Subcutaneous adipose tissue (tissue), 4 donors: ENCODE results near the gene MRPL51. TPM values are rescaled to one million over a fixed set of nuclear protein-coding genes. Genes with fewer than 3 reads are reported as not detected.

Experiments
- total RNA-seq, 4 donors: library from RNA; depleted of rRNA; stranded (reverse); fragments of >200 nt; gene quantifications; one replicate each; pipeline ENCODE4 v1.1.0, GENCODE V29; 2016
- TF ChIP-seq, protein P1 (sequence below): fragments of 450-650 bp; IDR thresholded peaks from one replicate; pipeline ENCODE4 v1.5.1; 2016; ENCODE audit warnings: low read depth, mild to moderate bottlenecking, control low read depth, antibody characterized with exemption, moderate library complexity

Gene MRPL51
- total RNA-seq, 4 donors from 2014 or later, result 65.6 to 99.1 (median 68.2) TPM

DNA sequence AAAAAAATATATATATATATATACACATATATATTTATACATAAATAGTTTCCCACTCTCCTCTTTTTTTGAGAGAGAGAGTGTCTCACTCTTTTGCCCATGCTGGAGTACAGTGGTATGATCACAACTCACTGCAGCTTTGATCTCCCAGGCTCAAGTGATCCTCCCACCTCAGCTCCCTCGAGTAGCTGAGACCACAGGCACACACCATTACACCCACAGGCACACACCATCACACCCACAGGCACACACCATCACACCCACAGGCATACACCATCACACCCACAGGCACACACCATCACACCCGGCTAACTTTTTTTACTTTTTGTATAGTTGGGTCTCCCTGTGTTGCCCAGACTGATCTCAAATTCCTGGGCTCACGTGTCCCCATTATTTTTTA is 27.1 kb upstream of the MRPL51 start:
- TF ChIP-seq, protein P1, sequence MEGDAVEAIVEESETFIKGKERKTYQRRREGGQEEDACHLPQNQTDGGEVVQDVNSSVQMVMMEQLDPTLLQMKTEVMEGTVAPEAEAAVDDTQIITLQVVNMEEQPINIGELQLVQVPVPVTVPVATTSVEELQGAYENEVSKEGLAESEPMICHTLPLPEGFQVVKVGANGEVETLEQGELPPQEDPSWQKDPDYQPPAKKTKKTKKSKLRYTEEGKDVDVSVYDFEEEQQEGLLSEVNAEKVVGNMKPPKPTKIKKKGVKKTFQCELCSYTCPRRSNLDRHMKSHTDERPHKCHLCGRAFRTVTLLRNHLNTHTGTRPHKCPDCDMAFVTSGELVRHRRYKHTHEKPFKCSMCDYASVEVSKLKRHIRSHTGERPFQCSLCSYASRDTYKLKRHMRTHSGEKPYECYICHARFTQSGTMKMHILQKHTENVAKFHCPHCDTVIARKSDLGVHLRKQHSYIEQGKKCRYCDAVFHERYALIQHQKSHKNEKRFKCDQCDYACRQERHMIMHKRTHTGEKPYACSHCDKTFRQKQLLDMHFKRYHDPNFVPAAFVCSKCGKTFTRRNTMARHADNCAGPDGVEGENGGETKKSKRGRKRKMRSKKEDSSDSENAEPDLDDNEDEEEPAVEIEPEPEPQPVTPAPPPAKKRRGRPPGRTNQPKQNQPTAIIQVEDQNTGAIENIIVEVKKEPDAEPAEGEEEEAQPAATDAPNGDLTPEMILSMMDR, result no peak

DNA sequence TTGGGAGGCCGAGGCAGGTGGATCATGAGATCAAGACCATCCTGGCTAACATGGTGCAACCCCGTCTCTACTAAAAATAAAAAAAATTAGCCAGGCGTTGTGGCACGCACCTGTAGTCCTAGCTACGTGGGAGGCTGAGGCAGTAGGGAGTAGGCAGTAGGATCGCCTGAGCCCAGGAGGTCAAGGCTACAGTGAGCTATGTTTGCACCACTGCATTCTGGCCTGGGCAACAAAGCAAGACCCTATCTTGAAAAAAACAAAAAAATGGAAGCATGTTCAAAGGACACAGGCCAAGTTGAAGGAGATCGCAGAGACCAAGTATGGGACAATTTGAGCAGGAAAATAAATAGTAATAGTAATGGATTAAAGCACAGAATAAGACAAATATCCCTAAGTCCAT is 15.0 kb upstream of the MRPL51 start:
- TF ChIP-seq, protein P1, result no peak

DNA sequence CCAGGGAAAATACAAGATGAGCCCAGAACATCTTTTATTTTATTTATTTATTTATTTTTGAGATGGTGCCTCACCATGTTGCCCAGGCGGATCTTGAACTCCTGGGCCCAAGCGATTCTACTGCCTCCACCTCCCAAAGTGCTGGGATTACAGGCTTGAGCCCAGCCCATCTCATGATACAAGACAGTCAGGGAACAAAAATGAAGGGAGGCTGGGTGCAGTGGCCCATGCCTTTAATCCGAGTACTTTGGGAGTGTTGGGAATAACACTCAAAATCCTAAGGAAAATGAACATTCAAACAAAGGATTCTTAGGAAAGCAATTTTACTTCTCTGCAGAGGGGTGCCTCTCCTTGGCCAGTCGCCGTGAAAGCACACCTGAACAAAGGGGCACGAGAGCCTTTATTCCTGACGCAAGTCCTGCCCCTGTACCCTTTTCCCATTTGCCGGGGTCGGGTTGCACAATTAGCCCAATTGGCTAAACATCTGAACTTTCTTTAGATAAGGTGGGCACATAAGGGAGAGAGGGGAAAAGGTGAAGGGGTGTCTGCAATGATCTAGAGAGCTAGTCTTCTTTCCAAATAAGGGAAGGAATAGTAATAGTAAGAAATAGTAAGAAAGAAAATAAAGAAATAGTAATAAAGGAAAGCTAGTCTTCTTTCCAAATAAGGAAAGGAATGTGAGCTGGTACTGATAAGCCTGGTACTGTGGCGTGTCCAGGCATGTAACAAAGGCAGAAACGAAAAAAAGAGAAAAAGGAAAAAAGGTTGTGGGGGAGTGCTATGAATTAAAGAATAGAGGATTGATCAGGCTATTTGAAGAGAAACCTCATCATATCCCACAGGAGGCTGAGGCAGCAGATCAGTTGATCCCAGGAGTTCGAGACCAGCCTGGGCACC is 14.3 kb upstream of the MRPL51 start:
- TF ChIP-seq, protein P1, result no peak

DNA sequence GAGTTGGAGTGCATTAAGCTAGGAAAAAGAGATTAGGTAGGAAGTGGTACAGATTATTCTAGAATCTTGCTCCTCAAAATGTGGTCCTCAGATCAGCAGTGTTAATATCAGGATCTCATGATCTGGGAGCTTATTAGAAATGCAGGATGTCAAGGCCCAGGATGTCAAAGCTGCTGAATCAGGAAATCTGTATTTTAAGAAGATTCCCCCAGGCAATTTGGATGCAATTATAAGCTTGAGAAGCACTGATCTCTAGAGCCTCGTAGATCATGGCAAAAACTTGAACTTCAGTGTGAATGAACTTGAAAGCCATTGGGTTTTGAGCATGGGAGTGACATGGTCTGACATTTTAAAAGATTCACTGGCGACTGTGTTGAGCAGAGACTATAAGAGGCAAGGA is 7.4 kb upstream of the MRPL51 start:
- TF ChIP-seq, protein P1, result no peak

DNA sequence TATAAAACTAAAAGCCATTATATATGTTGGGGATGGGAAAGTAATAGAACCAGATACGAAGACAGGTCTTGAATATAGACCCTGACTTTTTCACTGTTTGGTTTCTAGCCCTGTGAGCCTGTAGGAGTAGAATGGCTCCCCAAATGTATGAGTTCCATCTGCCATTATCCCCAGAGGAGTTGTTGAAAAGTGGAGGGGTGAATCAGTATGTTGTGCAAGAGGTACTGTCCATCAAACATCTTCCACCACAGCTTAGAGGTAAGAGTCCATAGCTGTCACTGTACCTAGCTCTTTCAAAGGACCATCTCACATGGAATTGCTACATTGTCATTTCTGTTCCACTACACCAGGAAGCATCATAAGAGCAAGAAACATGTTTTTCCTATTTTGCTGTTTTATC is 1.9 kb upstream of the MRPL51 start:
- TF ChIP-seq, protein P1, result no peak

DNA sequence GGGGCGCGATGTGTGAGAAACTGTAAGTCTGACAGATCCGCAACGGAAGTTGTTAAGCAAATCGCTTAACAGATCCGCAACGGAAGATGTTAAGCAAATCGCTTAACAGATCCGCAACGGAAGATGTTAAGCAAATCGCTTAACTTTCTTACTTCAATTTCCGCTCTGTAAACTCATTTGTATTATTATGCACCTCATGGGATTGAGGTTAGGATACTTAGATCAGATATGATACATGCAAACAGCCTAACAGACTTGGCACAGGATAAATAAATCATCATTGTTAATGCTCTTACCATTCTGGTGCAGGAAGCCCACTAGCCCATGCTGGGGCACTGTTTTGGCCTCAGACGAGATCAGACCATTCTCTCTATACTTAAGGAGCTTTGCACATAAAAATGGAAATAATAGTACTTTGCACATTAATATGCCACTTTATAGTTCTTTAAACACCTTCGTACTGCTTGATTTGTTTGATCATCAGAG is 1.2 kb upstream of the MRPL51 start:
- TF ChIP-seq, protein P1, result no peak

DNA sequence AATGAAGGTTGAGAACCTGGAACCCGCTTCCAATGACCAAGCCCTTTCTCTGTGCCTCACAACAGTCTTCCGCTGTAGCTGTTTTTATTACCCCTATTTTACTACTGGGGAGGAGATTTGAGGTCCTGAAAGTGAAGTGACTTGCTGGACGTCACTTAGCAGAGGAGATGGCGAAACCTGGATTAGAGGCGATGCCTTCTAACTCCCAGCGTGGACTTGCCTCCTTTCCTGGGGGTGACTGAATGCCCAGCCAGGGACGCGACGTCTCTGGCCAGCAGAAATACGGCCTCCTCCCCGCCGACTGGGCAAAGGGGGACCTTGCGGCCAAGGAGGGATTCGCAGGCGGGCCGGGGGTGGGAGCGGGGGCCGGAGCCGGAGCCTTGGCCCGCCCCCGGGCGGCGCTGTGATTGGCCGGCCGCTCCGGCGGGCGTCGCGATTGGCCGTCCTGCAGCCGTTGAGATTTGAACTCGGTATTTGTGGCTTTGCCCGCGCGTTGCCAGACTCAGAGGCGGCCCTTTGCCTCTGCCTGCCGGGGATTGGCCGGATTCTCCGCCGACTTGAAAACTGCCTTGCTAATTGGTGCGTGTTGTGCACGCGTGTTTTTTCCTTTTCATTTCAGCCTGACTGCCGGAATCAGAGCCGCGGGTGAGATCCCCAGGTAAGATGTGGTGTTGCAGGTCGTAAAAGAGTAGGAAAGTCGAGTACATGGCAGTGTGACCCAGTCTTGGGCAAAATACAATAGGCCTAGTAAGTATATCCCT is 615 bp upstream of the MRPL51 start, which contains the start of gene NCAPD2:
TSS of gene NCAPD2 (plus strand) at position 606 of the 761 bp plus-strand sequence. CDS start 997 bp downstream, outside the sequence.
- TF ChIP-seq, protein P1, result no peak
